Amniotic epithelial cell (primary cell): ENCODE results near the gene FRAT2.
"Not testable (repeated sequence)": the region's sequence is repeated elsewhere in the genome, so short reads cannot be mapped to it uniquely, and the experiment has no call there.

ENCODE experiments used
- DNase-seq: peaks from one replicate; pipeline ENCODE4 v3.0.0-alpha.2; 2010; ENCODE audit warnings: low read depth

FRAT2 gene

DNA sequence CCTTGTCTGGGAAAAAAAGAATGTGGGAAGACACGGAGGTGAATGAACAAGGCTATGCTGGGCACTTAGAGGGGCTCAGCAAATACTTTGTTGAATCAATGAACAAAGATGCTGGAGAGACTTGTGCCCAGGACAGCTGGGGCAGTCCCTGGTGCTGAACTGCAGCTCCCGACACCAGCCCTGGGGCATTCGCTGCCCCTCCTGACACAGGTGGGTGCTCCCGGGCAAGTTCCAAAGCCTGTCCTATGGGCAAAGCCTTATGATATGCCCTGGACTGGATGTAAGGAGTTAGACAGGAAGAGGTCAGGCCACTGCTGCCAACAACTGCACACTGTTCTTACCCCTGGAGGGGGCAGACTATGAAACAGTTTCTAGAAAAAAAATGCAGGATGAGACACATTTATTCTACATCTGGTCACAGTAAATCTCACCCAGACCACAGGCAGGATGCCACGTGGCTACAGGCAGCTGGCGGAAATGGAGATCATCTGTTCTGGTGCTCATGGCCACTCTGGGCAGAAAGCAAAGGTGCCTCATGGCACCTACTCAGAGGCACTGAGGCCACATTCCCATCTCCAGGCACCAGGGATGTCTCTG, 21.9 kb upstream of the FRAT2 start:
- DNase-seq, result no peak

DNA sequence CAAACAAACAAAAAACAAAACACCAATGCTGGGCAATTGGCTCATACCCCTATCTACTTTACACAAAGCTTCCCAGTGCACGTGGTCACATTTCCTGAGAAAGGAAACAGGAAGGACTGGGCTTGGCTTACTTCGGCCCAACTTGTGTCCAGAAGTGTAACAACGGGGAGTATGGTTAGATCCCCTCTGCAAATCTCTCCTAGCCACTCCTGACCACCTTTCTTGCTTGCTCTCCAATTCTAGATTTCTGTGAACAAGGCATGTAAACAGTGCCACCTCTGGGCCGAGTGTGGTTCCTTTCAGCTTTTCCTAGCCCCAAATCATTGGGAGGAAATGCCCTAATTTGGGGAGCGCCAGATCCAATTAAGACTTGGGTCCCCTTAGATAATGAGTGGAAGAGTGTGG, 21.0 kb upstream of the FRAT2 start:
- DNase-seq, result no peak

DNA sequence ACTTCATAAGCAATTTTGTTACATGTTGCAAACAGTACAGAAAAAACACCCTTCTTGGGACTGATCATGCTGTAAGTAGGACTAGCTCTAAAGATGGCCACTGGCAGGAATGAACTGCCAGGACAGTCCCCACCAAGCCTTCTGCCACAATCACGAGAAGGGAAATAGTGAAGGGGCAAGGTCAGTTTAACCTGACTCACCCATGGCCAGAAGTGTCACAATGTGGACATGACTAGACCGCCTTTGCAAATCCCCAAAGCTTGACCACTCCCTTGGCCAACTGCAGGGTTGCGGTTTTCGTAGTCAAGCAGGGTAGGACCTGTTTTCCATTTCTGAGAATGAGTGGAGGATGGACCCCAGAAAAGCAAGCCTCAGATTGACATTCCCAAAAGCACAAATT, 19.4 kb upstream of the FRAT2 start:
- no peak for DNase-seq

DNA sequence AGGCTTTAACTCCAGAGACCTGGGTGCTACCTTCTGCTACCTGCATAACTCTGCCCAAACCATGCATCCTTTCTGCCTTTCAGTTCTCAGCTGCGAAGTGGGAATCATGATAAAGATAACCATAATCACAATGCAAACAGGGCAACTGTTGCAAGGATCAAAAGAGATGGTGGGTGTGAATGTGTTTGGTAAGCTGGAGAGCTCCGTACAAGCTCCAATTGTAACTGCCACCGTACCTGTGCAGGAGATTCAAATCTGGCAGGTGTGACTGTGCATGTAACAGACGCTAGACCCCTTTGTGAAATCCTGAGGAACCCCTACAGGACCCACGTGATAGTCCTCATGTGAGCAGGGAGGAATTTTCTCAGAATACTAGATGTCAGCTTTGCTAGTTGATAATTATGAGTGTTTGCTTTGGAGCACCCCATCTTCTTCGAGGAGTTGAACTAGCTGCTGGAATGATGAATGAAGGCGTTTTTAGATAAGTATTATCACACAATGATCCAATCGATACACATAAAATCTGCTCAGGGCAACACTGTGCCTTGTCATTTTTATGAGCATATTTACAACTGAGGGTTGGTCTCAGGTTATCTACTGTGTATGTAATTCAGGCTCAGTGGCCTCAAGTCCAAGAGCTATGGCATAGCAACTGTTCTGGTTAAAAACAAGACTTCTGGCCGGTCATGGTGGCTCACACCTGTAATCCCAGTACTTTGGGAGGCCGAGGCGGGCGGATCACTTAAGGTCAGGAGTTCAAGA, 15.4 kb upstream of the FRAT2 start:
- DNase-seq, result no peak

DNA sequence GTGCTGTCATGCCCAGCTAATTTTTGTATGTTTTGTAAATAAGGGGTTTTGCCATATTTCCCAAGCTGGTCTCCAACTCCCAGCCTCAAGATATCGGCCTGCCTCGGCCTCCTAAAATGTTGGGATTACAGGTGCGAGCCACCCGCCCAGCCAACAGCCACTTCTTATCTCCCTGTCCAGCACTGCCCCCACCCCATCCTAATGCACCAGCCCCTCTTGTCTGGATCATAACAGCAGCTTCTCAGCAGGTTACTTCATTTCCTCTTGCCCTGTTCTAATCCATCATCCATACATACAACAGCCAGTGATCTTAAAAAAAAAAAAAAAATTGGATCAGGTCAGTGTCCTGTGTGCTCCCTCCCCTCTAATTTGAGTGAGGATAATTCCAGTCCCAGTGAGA, 12.8 kb upstream of the FRAT2 start:
- no peak for DNase-seq

DNA sequence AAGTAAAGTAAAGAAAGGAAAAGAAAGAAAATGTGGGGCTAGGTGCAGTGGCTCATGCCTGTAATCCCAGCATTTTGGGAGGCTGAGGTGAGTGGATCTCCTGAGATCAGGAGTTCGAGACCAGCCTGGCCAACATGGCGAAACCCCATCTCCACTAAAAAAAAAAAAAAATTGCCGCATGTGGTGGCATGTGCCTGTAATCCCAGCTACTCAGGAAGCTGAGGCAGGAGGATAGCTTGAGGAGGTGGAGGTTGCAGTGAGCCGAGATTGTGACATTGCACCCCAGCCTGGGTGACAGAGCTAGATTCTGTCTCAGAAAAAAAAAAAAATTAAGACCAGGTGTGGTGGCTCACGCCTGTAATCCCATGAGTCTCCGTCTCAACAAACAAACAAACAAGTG, 9.1 kb upstream of the FRAT2 start:
- DNase-seq, result not testable (repeated sequence)

DNA sequence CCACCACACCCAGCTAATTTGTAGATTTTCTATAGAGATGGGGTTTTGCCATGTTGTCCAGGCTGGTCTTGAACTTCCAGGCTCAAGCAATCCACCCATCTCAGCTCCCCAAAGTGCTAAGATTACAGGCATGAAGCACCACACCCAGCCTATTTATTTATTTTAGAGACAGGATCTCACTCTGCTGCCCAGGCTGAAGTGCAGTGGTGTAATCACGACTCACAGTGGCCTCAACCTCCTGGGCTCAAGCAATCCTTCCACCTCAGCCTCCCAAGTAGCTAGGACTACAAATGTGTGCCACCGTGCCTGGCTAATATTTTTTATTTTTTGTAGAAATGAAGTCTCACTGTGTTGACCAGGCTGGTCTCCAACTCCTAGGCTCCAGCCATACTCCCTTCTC, 6.9 kb upstream of the FRAT2 start:
- DNase-seq, result no peak

DNA sequence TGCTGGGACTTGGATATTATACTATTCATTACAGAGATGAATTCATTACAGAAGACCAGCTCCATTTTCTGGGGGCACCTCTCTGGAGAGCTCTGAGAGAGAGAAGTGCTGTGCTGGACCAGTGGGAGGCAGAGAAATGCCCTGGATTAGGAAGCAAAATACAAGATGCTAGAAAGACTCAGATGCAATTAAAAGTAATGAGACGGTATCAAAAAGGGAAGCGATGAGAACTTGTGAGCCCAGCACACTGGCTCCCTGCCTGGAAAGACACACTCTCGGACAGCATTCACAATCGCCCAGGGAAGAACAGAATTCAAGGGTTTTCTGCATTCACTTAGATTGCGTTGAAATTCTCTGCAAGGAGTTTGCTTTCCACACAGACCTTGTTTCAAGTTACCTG, 3.5 kb upstream of the FRAT2 start:
- DNase-seq, result no peak

DNA sequence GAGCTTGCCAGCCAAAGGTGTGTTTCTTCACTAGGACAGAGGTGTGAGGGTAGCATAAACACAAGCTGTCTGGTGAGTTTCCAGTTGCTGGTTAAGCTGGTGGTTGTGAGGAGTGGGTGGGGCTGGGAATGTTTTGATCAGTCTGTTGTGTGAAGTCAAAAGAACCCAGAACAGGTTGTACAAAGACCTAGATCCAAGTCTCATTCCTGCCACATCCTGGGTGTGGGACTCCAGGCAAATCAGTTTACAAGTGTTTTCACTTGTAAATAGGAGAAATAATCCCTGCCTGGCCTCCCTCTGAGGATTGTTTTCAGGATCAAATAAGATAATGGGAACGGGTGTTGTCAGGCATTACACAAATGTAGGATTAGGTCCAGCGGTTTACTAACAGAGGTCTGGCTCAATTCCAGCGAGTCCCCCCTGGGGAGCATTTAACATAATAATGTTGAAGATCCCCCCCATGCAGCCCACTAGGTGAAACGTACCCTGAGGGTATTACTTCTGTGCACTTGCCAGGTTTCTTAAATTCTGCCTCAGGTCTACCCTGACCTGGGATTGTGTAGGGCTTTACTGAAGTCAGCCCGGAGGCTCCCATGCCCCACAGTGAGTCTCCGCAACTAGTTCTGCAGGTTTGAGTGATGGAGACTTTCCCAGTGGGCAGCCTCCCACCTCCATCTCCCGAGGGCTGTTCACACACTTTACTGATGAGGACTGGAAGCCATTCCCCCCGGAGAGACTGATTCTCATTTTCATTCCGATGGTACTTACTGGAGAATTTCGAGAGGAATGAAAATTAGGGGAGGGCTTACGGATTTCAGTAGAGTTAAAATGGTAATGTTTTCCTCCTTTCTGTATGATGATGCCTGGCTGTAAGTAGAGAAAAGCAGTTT, 2.7 kb upstream of the FRAT2 start:
- peak; percentile 47 for DNase-seq

DNA sequence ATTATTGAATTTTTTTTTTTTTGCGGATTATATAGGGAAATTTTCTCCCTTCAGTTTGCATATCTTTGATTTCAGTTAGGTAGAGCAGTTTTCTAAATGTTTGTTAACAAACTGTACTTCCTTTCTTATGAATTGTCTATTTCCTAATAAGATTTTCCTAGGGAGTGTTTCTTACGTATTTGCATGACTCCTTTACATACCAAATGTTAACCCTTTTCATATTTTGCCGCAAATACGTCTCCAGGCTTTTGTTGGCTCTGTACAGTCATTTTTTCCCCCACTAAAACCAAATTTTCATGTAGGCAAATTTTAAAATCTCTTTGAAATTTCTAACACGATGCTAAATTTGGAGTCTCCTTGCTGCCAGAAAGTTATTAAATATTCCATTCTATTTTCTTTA, 1.9 kb upstream of the FRAT2 start:
- peak; percentile 60 for DNase-seq

DNA sequence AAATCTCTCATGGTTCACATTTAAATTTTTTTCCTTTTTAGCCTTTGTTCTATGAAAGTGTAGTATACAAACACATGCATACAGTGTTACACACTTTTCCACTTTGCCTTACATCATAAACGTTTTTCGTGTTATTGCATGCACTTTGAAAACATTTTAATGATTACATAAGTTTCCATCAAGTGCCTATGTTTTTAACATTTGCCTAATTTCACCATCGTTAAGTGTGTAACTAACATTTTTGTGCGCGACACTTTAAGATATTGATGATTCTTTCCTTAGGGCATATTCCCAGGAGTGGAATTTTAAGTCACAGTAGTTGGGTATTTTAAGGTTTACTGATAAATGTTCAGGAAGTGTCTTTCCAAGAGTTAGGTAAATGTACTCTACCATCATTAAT, 1.5 kb upstream of the FRAT2 start:
- no peak for DNase-seq

DNA sequence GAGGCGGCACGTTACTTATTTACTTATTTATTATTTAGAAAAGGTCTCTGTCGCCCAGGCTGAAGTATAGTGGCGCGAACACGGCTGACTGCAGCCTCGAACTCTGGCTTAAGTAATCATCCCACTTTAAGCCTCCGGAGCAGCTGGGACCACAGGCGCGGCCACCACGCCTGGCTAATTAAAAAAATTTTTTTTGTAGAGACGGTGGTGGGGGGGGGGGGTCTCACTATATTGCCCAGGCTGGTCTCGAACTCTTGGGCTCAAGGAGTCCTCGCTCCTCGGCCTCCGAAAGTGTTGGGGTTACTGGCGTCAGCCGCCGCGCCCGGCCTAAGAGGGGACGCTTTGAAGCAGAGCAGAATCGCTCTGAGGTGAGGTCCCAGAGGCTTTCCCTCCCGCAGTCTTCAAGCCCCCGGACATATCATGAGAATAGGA, 675 bp upstream of the FRAT2 start:
- DNase-seq, result no peak

DNA sequence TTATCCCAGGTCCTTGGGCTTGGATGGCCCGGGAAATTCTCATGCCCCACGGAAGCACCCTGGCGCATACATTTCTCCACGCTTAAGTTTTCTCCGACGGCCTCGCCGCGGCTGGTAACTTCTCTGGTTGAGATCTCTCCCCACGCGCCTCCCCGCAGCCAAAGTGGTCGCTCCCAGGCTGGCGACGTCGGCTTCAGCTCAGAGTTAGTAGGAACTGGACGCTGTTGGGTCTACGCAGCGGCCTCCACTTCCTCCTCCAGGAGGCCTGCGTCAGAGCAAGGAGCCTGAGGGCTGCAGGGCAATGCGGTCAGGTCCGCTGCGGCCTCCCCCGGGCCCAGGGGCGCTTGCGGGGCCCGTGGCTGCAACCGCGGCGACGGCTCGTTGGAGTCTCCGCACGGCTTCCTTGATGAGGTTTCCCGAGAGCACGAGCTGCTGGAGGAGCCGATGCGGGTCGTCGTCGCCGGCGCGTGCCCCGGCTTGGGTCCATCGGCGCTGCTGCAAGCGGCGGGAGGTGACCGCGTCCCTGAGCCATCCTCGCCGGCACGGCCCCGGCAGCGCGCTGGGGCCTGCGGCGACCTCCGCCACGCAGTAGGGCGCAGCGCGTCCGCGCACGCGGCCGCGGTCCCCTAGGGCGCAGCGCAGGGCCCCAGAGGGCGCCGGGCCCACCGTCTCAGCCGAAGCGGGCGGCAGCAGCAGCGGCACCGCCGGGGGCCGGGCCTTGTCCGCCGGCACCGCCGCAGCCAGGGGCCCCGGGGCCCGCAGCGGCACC, 744 bp downstream of the FRAT2 start:
- DNase-seq, result peak; percentile 50

DNA sequence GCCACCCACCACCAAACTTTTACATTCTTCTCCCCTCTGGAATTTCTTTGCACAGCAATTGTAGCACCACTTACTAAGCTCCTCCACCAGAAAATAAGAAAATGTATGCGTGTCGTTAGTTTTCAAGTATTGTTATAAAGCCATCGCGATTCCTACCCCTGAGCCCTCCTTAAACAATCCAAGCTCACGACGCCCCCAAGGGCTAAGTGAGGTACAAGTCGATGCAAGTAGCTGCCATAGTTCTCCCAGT, 1.3 kb downstream of the FRAT2 start:
- peak; percentile 36 for DNase-seq

DNA sequence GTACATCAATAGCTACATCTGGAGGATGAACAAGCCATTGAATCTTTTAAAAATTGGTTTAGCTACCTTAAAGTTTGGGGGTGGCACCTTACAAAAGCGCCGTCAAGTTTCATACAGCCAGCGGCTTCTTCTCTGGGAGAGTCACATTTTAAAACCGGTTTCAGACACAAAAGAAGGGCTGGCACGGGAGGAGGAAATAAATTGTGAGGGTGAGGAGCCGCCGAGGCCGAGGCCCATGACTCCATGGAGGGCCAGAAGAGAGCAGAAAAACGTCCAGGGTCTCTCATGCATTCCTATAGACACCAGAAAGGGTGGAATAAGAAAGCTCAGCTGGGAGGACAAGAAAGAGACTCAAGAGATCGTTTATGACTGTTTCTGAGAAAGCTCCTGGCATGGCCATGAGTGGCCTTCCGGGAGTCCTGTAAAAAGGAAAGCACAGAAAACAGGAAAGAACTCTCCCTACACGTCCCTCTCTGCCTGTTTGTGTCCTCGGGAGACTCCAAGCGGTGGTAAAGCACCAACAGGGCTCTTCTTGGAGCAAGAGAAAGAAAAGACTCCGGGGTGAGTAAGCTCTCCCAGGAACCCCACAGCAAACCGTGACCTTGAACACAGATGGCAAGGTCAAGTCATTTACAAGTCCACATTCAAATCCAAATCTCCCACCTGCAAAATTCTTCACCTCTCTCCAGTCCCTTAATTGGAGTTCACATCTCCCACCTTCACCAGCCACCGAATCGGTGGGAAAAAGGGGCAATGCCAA, 1.8 kb downstream of the FRAT2 start:
- DNase-seq, result peak; percentile 86

DNA sequence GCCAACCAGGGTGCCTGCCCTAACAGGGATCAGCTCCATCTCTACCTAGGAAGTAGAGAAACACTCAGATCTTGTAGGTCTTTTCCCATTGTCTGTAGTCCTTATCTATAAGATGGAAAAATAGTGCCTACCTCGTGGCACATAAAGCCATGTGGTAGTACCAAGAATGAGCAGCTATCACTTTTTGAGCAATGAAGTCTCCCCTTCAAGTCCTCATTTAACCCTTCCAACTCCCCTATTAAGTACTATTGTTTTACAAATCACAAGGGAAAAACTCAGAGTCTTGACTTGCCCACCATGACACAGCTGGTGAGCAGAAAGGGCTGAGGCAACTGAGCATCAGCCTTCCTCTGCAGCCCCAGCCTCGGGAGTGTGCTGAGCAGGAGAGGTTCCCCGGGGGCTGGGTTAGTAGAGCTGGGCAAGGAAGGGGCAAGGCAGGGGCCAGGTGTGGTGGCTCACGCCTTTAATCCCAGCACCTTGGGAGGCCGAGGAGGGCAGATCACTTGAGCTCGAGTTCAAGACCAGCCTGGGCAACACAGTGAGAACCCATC, 3.3 kb downstream of the FRAT2 start:
- DNase-seq, result no peak

DNA sequence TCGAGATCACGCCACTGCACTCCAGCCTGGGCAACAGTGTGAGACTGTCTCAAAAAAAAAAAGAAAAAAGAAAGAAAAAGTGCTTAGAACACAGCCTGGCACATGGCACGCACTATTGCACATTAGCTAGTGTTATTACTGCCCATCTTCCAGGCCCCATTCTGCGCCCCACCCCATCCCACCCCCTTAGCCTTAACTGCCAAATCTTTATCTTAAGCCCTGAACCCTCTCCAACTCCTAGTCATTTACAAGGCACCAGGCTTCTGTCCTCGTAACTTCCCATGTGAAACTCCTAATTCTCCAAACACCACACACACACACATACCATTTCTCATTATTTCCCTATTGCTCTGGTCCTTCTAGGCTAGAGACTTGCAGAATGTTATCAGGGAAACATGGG, 4.8 kb downstream of the FRAT2 start:
- no peak for DNase-seq

DNA sequence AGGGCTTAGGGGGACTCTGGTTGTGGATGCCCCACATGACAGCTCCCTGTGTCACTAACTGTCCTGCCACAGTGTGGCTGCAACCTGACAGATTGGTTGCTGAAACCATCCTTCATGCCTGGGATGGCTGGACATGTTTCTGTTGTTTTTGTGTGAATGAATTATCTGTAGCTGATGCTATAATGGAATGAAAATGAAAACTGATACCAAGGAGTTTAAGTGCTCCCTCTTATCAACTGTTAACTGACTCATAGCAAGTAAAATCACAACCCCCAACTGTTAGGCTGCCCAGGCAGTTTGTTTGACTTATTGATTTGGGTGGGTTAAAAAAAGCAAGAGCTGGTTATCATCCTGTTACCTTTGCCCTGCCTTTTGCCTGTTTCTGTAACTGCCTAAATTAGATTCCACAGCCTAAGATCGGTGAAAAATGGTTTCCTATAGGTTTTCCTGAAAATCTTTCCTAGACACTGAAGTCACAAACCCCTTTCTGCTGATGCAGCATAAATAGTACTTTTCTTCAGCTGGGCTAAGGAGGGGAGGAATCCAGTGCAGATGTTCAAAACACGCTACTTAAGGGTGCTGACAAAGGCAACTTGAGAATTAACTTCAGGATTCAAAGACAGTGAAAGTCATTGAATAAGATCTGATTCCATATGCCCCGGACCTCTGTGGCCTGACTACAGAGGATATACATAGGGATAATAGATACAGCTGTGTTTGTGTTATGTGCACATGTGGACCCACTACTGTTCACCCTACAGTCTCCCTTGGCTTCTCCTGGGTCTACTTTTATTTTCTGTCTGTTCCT, 5.7 kb downstream of the FRAT2 start:
- no peak for DNase-seq

DNA sequence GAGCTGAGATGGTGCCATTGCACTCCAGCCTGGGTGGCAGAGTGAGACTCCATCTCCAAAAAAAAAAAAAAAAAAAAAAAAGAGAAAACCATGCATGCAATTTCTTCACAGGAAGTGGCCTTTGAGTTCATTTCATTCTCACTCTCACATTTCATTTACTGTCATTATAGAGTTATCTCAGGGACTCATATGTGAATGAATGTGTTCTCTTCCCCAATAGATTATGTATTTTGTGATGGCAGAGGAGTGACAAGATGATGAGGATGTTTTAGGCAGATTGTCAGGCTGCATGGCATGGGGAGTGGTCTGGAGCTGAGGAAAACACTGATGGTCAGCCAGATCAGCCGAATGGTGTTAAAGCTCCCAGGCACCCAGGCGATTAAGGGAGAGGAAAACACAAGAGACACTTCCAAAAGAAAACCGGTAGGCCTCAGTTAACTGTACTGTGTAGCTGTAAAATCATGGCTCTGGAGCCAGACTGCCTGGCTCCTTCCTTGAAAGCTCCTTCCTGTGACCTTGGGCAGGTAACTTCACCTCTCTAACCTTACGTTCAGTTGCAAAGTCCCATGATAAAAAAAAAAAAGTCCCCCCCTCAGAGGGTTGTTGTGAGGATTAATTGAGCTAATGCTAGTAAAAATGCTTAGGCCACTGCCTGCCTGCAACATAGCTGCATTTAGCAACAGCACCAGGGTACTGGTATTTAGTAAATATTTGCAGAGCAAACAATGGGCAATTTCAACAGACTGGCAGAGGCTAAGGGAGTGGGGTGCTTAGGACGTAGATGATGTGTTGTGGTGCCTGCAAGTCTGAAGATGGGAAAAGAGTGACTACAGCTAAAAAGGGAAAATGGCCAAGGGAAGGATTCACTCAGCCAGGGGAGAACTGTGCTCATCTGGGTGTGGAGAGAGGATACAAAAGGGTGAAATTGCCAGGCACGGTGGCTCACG, 6.9 kb downstream of the FRAT2 start:
- no peak for DNase-seq
